ENCODE data around the gene SEMA3F.

SEMA3F gene

GRCh38 chr3:50218448-50218847, 63.3 kb downstream of the SEMA3F start:
- Histone ChIP-seq H3K4me3 (no peak overlapping the region), H3K9me3 (ENCODE audit: low read depth, low read length) (no peaks in the 10 kb centered on the region), H3K27ac (no peak overlapping the region), H3K9ac (ENCODE audit: insufficient read length) (no peak overlapping the region), H3K36me3 (ENCODE audit: insufficient read depth, low read length) (no peaks in the 10 kb centered on the region)
- no peak for DNase-seq (ENCODE audit: low read depth, low spot score)
- no peak for TF ChIP-seq EZH2 (IDR thresholded peaks at IDR 0.05)

- no peaks in the 10 kb centered on the region for H3K36me3 ChIP-seq (ENCODE audit: insufficient read depth, low read length)
- no peak overlapping the region for H3K9ac ChIP-seq (ENCODE audit: insufficient read length)
- H3K4me3 ChIP-seq: no peak overlapping the region
- no peak overlapping the region for H3K27ac ChIP-seq
- DNase-seq (ENCODE audit: low read depth, low spot score): no peak
- TF ChIP-seq EZH2 (IDR thresholded peaks at IDR 0.05) (no peak), FOXP2 (optimal IDR thresholded peaks at IDR 0.05; ENCODE audit: control extremely low read depth, extremely low read length, insufficient read depth) (no peak), POLR2AphosphoS5 (IDR thresholded peaks at IDR 0.05; ENCODE audit: borderline replicate concordance, low read depth, low read length) (no peak)
- no peaks in the 10 kb centered on the region for H3K9me3 ChIP-seq (ENCODE audit: low read depth, low read length)
Observed at GRCh38 chr3:50219285-50219684, 64.2 kb downstream of the SEMA3F start.

- Histone ChIP-seq H3K36me3 (ENCODE audit: insufficient read depth, low read length) (no peaks in the 10 kb centered on the region), H3K27ac (no peak overlapping the region), H3K4me3 (no peak overlapping the region), H3K9ac (ENCODE audit: insufficient read length) (no peak overlapping the region), H3K9me3 (ENCODE audit: low read depth, low read length) (no peaks in the 10 kb centered on the region)
- TF ChIP-seq FOXP2 (optimal IDR thresholded peaks at IDR 0.05; ENCODE audit: control extremely low read depth, extremely low read length, insufficient read depth) (no peak), POLR2AphosphoS5 (IDR thresholded peaks at IDR 0.05; ENCODE audit: borderline replicate concordance, low read depth, low read length) (no peak), EZH2 (IDR thresholded peaks at IDR 0.05) (no peak)
- DNase-seq (ENCODE audit: low read depth, low spot score): no peak
Observed at GRCh38 chr3:50220109-50220508, 65.0 kb downstream of the SEMA3F start.

GRCh38 chr3:50221051-50221410, 65.9 kb downstream of the SEMA3F start:
- no peak overlapping the region for H3K9ac ChIP-seq (ENCODE audit: insufficient read length)
- H3K27ac ChIP-seq: no peak overlapping the region
- TF ChIP-seq POLR2AphosphoS5 (IDR thresholded peaks at IDR 0.05; ENCODE audit: borderline replicate concordance, low read depth, low read length) (no peak), EZH2 (IDR thresholded peaks at IDR 0.05) (no peak), FOXP2 (optimal IDR thresholded peaks at IDR 0.05; ENCODE audit: control extremely low read depth, extremely low read length, insufficient read depth) (no peak)
- H3K4me3 ChIP-seq: no peak overlapping the region
- no peaks in the 10 kb centered on the region for H3K36me3 ChIP-seq (ENCODE audit: insufficient read depth, low read length)
- no peak for DNase-seq (ENCODE audit: low read depth, low spot score)
- H3K9me3 ChIP-seq (ENCODE audit: low read depth, low read length): no peaks in the 10 kb centered on the region

GRCh38 chr3:50221411-50222168, 66.5 kb downstream of the SEMA3F start:
- no peak for DNase-seq (ENCODE audit: low read depth, low spot score)
- H3K27ac ChIP-seq: no peak overlapping the region
- no peaks in the 10 kb centered on the region for H3K9me3 ChIP-seq (ENCODE audit: low read depth, low read length)
- H3K36me3 ChIP-seq (ENCODE audit: insufficient read depth, low read length): no peaks in the 10 kb centered on the region
- no peak for TF ChIP-seq POLR2AphosphoS5 (IDR thresholded peaks at IDR 0.05; ENCODE audit: borderline replicate concordance, low read depth, low read length)
- no peak for TF ChIP-seq EZH2 (IDR thresholded peaks at IDR 0.05)
- no peak for TF ChIP-seq FOXP2 (optimal IDR thresholded peaks at IDR 0.05; ENCODE audit: control extremely low read depth, extremely low read length, insufficient read depth)
- H3K9ac ChIP-seq (ENCODE audit: insufficient read length): no peak overlapping the region
- no peak overlapping the region for H3K4me3 ChIP-seq

- Histone ChIP-seq H3K36me3 (ENCODE audit: insufficient read depth, low read length) (no peaks in the 10 kb centered on the region), H3K9ac (ENCODE audit: insufficient read length) (no peak overlapping the region), H3K9me3 (ENCODE audit: low read depth, low read length) (no peaks in the 10 kb centered on the region), H3K4me3 (no peak overlapping the region), H3K27ac (no peak overlapping the region)
- TF ChIP-seq POLR2AphosphoS5 (IDR thresholded peaks at IDR 0.05; ENCODE audit: borderline replicate concordance, low read depth, low read length): no peak
- no peak for TF ChIP-seq FOXP2 (optimal IDR thresholded peaks at IDR 0.05; ENCODE audit: control extremely low read depth, extremely low read length, insufficient read depth)
- no peak for TF ChIP-seq EZH2 (IDR thresholded peaks at IDR 0.05)
- no peak for DNase-seq (ENCODE audit: low read depth, low spot score)
Observed at GRCh38 chr3:50222169-50222528, 67.0 kb downstream of the SEMA3F start.

GRCh38 chr3:50224639-50225038, 69.5 kb downstream of the SEMA3F start:
- H3K4me3 ChIP-seq: no peak overlapping the region
- H3K36me3 ChIP-seq (ENCODE audit: insufficient read depth, low read length): no peaks in the 10 kb centered on the region
- H3K27ac ChIP-seq: no peak overlapping the region
- DNase-seq (ENCODE audit: low read depth, low spot score): no peak
- H3K9ac ChIP-seq (ENCODE audit: insufficient read length): no peak overlapping the region
- no peak for TF ChIP-seq FOXP2 (optimal IDR thresholded peaks at IDR 0.05; ENCODE audit: control extremely low read depth, extremely low read length, insufficient read depth)
- no peaks in the 10 kb centered on the region for H3K9me3 ChIP-seq (ENCODE audit: low read depth, low read length)

- H3K36me3 ChIP-seq (ENCODE audit: insufficient read depth, low read length): no peaks in the 10 kb centered on the region
- TF ChIP-seq FOXP2 (optimal IDR thresholded peaks at IDR 0.05; ENCODE audit: control extremely low read depth, extremely low read length, insufficient read depth) (no peak), POLR2AphosphoS5 (IDR thresholded peaks at IDR 0.05; ENCODE audit: borderline replicate concordance, low read depth, low read length) (no peak), EZH2 (IDR thresholded peaks at IDR 0.05) (no peak)
- peak overlapping the region; percentile 83 for H3K4me3 ChIP-seq
- H3K9ac ChIP-seq (ENCODE audit: insufficient read length): peak overlapping the region; percentile 57
- H3K27ac ChIP-seq: peak overlapping the region; percentile 31; the same call in 1 of the 2 replicates
- DNase-seq (ENCODE audit: low read depth, low spot score): no peak
- H3K9me3 ChIP-seq (ENCODE audit: low read depth, low read length): no peaks in the 10 kb centered on the region
Observed at GRCh38 chr3:50226888-50227389, 71.8 kb downstream of the SEMA3F start.

Measured in SK-N-MC (cell line).